ENCODE measurements around the gene FLOT2. TPM values are rescaled to one million over a fixed set of nuclear protein-coding genes. Genes with fewer than 3 reads are reported as not detected.

FLOT2 gene
- total RNA-seq, 4 donors from 2014 or later, result 48.1 to 76.1 (median 58.6) TPM

DNA sequence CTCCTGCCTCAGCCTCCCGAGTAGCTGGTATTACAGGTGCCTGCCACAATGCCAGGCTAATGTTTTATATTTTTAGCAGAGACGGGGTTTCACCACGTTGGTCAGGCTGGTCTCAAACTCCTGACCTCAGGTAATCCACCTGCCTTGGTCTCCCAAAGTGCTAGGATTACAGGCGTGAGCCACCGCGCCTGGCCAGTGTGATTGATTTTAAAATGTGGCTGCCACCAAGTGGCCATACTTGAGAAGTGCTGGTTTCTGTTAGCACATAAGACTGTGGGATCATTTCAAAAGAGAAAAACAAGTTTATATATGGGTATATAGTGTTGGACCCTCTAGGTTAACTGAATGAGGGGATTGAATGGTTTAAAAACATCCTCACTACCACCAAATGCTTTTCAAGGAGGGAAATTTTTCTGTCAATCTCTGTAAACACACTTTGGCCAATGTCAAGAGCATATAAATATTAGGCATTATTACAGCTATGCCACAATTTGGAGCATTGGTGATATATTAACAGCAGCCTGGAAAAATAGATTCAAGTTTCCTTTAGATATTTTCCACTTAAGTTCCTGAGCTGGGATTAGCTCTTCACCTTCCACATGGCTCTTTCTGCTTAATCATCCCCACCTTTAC, 18.9 kb upstream of the FLOT2 start:
- TF ChIP-seq, protein P1, sequence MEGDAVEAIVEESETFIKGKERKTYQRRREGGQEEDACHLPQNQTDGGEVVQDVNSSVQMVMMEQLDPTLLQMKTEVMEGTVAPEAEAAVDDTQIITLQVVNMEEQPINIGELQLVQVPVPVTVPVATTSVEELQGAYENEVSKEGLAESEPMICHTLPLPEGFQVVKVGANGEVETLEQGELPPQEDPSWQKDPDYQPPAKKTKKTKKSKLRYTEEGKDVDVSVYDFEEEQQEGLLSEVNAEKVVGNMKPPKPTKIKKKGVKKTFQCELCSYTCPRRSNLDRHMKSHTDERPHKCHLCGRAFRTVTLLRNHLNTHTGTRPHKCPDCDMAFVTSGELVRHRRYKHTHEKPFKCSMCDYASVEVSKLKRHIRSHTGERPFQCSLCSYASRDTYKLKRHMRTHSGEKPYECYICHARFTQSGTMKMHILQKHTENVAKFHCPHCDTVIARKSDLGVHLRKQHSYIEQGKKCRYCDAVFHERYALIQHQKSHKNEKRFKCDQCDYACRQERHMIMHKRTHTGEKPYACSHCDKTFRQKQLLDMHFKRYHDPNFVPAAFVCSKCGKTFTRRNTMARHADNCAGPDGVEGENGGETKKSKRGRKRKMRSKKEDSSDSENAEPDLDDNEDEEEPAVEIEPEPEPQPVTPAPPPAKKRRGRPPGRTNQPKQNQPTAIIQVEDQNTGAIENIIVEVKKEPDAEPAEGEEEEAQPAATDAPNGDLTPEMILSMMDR (IDR thresholded peaks at IDR 0.05; ENCODE audit: low read depth), result no peak

GRCh38 chr17:28912938-28913333, 15.4 kb upstream of the FLOT2 start:
- TF ChIP-seq, protein P1 (IDR thresholded peaks at IDR 0.05; ENCODE audit: low read depth), result no peak

DNA sequence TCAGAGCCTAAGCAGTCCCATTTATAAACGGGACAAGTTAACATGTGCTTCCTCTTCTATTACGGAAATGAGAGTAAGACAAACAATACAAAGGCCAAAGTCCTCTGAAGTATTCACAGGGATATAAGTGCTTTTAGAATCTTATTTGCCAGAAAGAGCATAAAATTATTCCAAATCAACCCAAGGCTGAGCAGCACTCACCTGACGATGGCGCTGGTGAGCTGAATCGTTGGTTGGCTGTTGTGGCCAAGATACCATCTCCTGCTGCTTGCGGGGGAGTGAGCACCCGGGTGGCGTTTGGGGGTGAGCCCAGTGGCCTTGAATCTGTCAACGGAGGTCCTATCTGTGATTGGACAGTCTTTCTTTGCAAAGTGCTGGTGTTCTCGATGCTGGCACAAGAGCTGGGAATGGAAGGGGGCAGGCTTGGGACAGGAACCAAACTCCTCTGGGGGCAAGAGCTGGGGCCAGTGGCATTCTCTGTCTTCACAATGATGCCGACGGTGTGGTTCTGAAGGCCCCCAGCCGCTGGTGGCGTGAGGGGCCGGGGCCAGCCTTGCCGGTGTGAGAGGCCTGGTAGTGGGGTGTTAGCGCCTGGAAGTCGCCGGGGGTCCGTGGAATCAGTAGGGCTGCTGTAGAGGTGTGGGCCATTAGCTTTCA, 14.9 kb upstream of the FLOT2 start:
- TF ChIP-seq, protein P1 (IDR thresholded peaks at IDR 0.05; ENCODE audit: low read depth), result no peak

GRCh38 chr17:28911411-28912045, 14.0 kb upstream of the FLOT2 start:
- TF ChIP-seq, protein P1 (IDR thresholded peaks at IDR 0.05; ENCODE audit: low read depth), result no peak

DNA sequence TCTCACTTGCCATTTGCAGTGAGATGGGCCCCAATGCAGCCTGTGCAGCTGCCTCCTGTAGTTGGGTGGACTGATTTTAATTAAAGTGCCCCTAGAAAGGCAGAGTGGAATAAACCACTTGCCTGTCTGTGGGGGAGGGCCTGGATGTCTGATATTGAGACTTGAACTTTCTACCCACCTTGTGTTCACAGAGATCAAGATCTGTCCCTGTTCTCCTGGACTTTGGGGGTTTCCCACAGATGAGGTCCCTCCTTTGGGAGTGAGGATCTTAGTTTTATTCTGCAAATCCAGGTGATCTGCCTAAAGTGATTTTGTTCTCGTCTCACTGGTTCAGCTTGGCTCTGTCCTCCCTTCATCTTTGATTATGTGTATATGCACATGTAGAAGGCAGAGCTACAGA, 13.0 kb upstream of the FLOT2 start:
- TF ChIP-seq, protein P1 (IDR thresholded peaks at IDR 0.05; ENCODE audit: low read depth), result no peak

DNA sequence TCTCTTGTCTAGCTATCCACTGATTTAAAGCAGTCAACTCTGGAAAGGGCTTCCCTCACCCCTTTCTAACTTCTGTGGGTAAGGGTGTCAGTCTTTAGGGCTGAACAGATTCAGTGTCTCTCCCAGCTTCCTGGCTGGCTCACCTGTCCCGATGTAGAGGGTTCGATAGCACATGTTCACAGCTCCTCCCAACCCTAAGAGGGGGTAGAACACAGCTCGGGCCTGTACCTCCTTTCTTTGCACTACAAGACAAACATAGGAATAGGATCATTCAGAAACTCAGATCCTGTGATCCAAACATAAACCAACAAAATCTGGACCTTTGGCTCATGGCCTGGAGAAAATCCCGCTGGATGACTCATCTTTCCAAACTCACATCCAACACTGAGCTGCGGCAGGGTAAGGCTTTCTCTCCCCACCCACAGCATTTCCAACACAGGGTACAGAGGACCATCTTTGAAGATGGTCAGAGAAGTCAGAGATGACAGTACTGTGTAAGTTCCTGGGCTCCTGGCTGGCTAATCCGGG, 11.2 kb upstream of the FLOT2 start:
- TF ChIP-seq, protein P1 (IDR thresholded peaks at IDR 0.05; ENCODE audit: low read depth), result no peak

Measured in subcutaneous adipose tissue (tissue), 4 donors.